Sigmoid colon (tissue), 7 donors: Measurements from ENCODE around the gene S100A2. TPM values are rescaled to one million over a fixed set of nuclear protein-coding genes. Genes with fewer than 3 reads are reported as not detected.
A peak's percentile ranks its signal among the peaks of the same experiment; 100 is the strongest.
"Not testable (repeated sequence)": the region's sequence is repeated elsewhere in the genome, so short reads cannot be mapped to it uniquely, and the experiment has no call there.

Source experiments
- DNase-seq: peaks from one replicate; pipeline ENCODE4 v3.0.0-alpha.2; 2019
- H3K27ac ChIP-seq, 4 donors: fragments of 200-600 bp; sonication (generic); one replicate each; pipeline ENCODE4 v1.5.1; 2016 to 2019; ENCODE audit warnings: mild to moderate bottlenecking in 1 of 4
- H3K27me3 ChIP-seq, 3 donors: fragments of 200-600 bp; sonication (generic); one replicate each; pipeline ENCODE4 v1.5.1; 2019; ENCODE audit warnings: mild to moderate bottlenecking in 1 of 3
- H3K36me3 ChIP-seq, 4 donors: fragments of 200-600 bp; sonication (generic); one replicate each; pipeline ENCODE4 v1.5.1; 2016 to 2019
- H3K4me1 ChIP-seq, 4 donors: fragments of 200-600 bp; sonication (generic); one replicate each; pipeline ENCODE4 v1.5.1; 2017 to 2019
- H3K4me3 ChIP-seq, 4 donors: fragments of 200-600 bp; sonication (generic); one replicate each; pipeline ENCODE4 v1.5.1; 2017 to 2019; ENCODE audit warnings: mild to moderate bottlenecking in 2 of 4, moderate library complexity in 1 of 4
- H3K9me3 ChIP-seq, 4 donors: fragments of 200-600 bp in 3 of 4; sonication (generic) in 3 of 4; one replicate each; pipeline versions ENCODE4 v1.5.1 to v1.6.1; 2013 to 2019
- CTCF ChIP-seq, 4 experiments: fragments of 450-650 bp in 3 of 4; fragments of 200-600 bp in 1 of 4; IDR thresholded peaks; one replicate each; pipeline ENCODE4 v1.5.1; 2016 to 2019; ENCODE audit warnings: antibody characterized with exemption in 4 of 4, mild to moderate bottlenecking in 3 of 4, moderate library complexity in 2 of 4
- EP300 ChIP-seq, 4 donors: sonication (generic); formaldehyde crosslinking; IDR thresholded peaks; one replicate each; pipeline ENCODE4 v1.6.1; 2017; ENCODE audit warnings: antibody characterized with exemption in 4 of 4
- POLR2A ChIP-seq, 2 donors: fragments of 450-650 bp; IDR thresholded peaks; one replicate each; pipeline ENCODE4 v1.6.1; 2016; ENCODE audit warnings: antibody characterized with exemption in 2 of 2, mild to moderate bottlenecking in 2 of 2, moderate library complexity in 2 of 2
- POLR2AphosphoS5 ChIP-seq, 4 donors: sonication (generic); formaldehyde crosslinking; IDR thresholded peaks; one replicate each; pipeline ENCODE4 v1.6.1; 2017; ENCODE audit warnings: antibody characterized with exemption in 4 of 4
- WGBS, 2 donors: extraction: QIAGEN DNeasy Blood & Tissue Kit; methylation state at CpG; one replicate each; pipeline ENCODE4 v1.1.7; 2013; 5-methylcytosine and 5-hydroxymethylcytosine counted together
- intact Hi-C: fragments of 100-400 bp; cut with DNase I; formaldehyde crosslinking; loops from one replicate; pipeline ENCODE4 v1.15.1; 2023
- polyA plus RNA-seq, 3 donors: library from polyadenylated mRNA; stranded (reverse); fragments of 200-250 nt; gene quantifications; one replicate each; pipeline ENCODE4 v1.2.3, GENCODE V29; 2013
- total RNA-seq, 4 donors: library from RNA; depleted of rRNA; stranded (reverse); fragments of >200 nt; gene quantifications; one replicate each; pipeline ENCODE4 v1.1.0, GENCODE V29; 2016
- donor health status: healthy with polysubstance abuse.
- donor health status: Bipolar disorder and iron deficiency.
- donor health status: healthy.

S100A2 gene
- total and polyA plus RNA-seq, 7 donors = 0.68 to 16.2 (median 1.8) TPM; not detected in 2

GRCh38 chr1:153527023-153527682 is 38.5 kb downstream of the S100A2 start:
- H3K27ac ChIP-seq = peak overlapping the region in 2 of 4 donors; percentile 7 to 63
- H3K4me1 ChIP-seq = peaks cover 0 to 28% (median 18%) of the 10 kb centered on the region in 4 donors
- WGBS, 2 donors = 91 to 93% methylated on average over 8 of the region's 8 CpGs
- intact Hi-C loops = no loop called here
- H3K27me3 ChIP-seq = no peaks in the 10 kb centered on the region
- no peak for DNase-seq
- no peaks in the 10 kb centered on the region for H3K9me3 ChIP-seq
- TF ChIP-seq POLR2A (IDR thresholded peaks at IDR 0.05) (no peak), CTCF (IDR thresholded peaks at IDR 0.05) (no peak), POLR2AphosphoS5 (IDR thresholded peaks at IDR 0.05) (no peak), EP300 (IDR thresholded peaks at IDR 0.05) (no peak)
- H3K36me3 ChIP-seq = no peaks in the 10 kb centered on the region
- H3K4me3 ChIP-seq = no peak overlapping the region

- Histone ChIP-seq H3K27ac (peak overlapping the region in 1 of 4 donors; percentile 63), H3K4me1 (peaks cover 0 to 28% (median 14%) of the 10 kb centered on the region in 4 donors), H3K27me3 (no peaks in the 10 kb centered on the region), H3K9me3 (no peaks in the 10 kb centered on the region), H3K36me3 (no peaks in the 10 kb centered on the region), H3K4me3 (no peak overlapping the region)
- intact Hi-C loops = no loop called here
- 54 to 62% methylated on average over 8 of the region's 8 CpGs for WGBS, 2 donors
- TF ChIP-seq CTCF (IDR thresholded peaks at IDR 0.05) (no peak), POLR2A (IDR thresholded peaks at IDR 0.05) (no peak), POLR2AphosphoS5 (IDR thresholded peaks at IDR 0.05) (no peak), EP300 (IDR thresholded peaks at IDR 0.05) (no peak)
- peak; percentile 40 for DNase-seq
Observed at GRCh38 chr1:153526132-153526543, 39.5 kb downstream of the S100A2 start.

- Histone ChIP-seq H3K27me3 (no peaks in the 10 kb centered on the region), H3K4me3 (no peak overlapping the region), H3K36me3 (no peaks in the 10 kb centered on the region), H3K4me1 (peaks cover 0 to 28% (median 14%) of the 10 kb centered on the region in 4 donors), H3K27ac (peak overlapping the region in 1 of 4 donors; percentile 14), H3K9me3 (no peaks in the 10 kb centered on the region)
- intact Hi-C loops = no loop called here
- no peak for TF ChIP-seq EP300 (IDR thresholded peaks at IDR 0.05)
- TF ChIP-seq POLR2A (IDR thresholded peaks at IDR 0.05) = no peak
- no peak for TF ChIP-seq POLR2AphosphoS5 (IDR thresholded peaks at IDR 0.05)
- no peak for TF ChIP-seq CTCF (IDR thresholded peaks at IDR 0.05)
- DNase-seq = peak; percentile 85
- 60 to 80% methylated on average over 3 of the region's 3 CpGs for WGBS, 2 donors
Observed at GRCh38 chr1:153525088-153525728, 40.4 kb downstream of the S100A2 start.

GRCh38 chr1:153522353-153523048 is 43.1 kb downstream of the S100A2 start:
- peak; percentile 21 for DNase-seq
- H3K36me3 ChIP-seq, H3K27ac ChIP-seq, H3K27me3 ChIP-seq, H3K9me3 ChIP-seq, H3K4me3 ChIP-seq, intact Hi-C loops: not testable (repeated sequence)
- 76 to 82% methylated on average over 14 of the region's 14 CpGs for WGBS, 2 donors
- H3K4me1 ChIP-seq = peaks cover 0 to 22% (median 14%) of the 10 kb centered on the region in 4 donors

GRCh38 chr1:153521808-153522207 is 43.8 kb downstream of the S100A2 start:
- H3K27ac ChIP-seq, H3K9me3 ChIP-seq, H3K4me3 ChIP-seq, intact Hi-C loops, H3K36me3 ChIP-seq, H3K27me3 ChIP-seq: not testable (repeated sequence)
- H3K4me1 ChIP-seq = peaks cover 0 to 15% (median 8%) of the 10 kb centered on the region in 4 donors
- 97 to 98% methylated on average over 37 of the region's 37 CpGs for WGBS, 2 donors
- DNase-seq = peak; percentile 49
